Kidney epithelial cell (primary cell): Measurements from ENCODE around the gene FGD5. TPM values are rescaled to one million over a fixed set of nuclear protein-coding genes. Genes with fewer than 3 reads are reported as not detected.

ENCODE experiments used
- DNase-seq: peaks from one replicate; pipeline ENCODE4 v3.0.0-alpha.2; 2010; ENCODE audit warnings: low read depth
- H3K27me3 ChIP-seq: 2 replicates; pipeline ENCODE4 v1.6.0; 2011; ENCODE audit warnings: low read length; ENCODE audit not compliant: control insufficient read depth, insufficient read depth
- H3K36me3 ChIP-seq: 2 replicates; pipeline ENCODE4 v1.5.1; 2011; ENCODE audit warnings: low read length; ENCODE audit not compliant: control insufficient read depth, insufficient read depth
- H3K4me3 ChIP-seq: 2 replicates; pipeline ENCODE4 v1.5.1; 2011; ENCODE audit warnings: low read depth, mild to moderate bottlenecking, control low read depth, low read length
- total RNA-seq: library from RNA; depleted of rRNA; stranded (reverse); fragments of >200 nt; gene quantifications from 2 replicates; pipeline ENCODE4 v1.2.3, GENCODE V29; 2015
- TF ChIP-seq, protein P1 (sequence below): IDR thresholded peaks from 2 replicates; pipeline ENCODE4 v1.5.1; 2011; ENCODE audit warnings: mild to moderate bottlenecking, moderate library complexity, low read length, control low read depth, inconsistent platforms; ENCODE audit not compliant: insufficient read depth, poor library complexity, severe bottlenecking

FGD5 gene
- total RNA-seq, 1 donor from 2014 or later = 1.4 TPM

DNA sequence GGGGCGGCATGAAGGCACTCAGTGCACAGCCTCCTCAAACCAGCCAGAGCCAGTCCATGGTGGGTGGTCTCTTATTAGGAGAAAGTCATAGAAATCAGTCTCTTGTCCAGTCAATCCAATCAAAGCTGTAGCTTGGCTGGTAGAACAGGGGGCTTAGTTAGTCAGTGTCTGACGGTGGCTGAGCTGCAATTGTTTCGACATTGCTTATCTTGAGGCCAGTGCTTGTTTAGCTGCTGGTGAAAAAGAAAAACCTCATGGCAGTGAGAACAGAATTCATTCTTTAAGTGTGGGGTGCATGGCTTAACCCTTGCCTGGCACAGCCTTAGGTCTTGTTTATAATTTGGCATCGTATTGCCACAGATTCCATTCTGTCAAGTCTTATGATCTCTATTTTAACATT lies 53.9 kb downstream of the FGD5 start:
- TF ChIP-seq, protein P1, sequence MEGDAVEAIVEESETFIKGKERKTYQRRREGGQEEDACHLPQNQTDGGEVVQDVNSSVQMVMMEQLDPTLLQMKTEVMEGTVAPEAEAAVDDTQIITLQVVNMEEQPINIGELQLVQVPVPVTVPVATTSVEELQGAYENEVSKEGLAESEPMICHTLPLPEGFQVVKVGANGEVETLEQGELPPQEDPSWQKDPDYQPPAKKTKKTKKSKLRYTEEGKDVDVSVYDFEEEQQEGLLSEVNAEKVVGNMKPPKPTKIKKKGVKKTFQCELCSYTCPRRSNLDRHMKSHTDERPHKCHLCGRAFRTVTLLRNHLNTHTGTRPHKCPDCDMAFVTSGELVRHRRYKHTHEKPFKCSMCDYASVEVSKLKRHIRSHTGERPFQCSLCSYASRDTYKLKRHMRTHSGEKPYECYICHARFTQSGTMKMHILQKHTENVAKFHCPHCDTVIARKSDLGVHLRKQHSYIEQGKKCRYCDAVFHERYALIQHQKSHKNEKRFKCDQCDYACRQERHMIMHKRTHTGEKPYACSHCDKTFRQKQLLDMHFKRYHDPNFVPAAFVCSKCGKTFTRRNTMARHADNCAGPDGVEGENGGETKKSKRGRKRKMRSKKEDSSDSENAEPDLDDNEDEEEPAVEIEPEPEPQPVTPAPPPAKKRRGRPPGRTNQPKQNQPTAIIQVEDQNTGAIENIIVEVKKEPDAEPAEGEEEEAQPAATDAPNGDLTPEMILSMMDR = no peak
- Histone ChIP-seq H3K27me3 (no peaks in the 10 kb centered on the region), H3K4me3 (no peak overlapping the region), H3K36me3 (no peaks in the 10 kb centered on the region)
- DNase-seq = no peak

DNA sequence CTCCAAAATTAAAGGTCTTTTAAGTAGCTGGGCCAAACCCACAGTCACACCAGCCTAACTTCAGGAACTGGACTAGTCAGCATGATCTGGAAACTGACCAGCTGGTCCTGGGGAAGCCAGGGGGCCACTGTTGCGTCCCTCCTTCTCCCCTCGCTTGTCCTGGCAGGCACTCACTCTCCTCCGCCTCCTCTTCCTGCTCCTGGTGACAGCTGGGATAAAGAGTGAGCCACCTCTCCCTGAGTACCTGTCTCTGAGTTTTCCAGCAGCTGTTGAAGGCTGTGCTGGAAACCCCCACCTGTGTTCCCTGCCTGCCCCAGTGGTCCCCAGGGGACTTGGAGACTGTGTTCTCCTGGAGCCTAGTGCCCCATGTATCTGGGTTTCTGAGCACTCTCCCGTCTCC lies 56.0 kb downstream of the FGD5 start:
- DNase-seq = no peak
- TF ChIP-seq, protein P1 = no peak
- no peaks in the 10 kb centered on the region for H3K36me3 ChIP-seq
- H3K27me3 ChIP-seq = no peaks in the 10 kb centered on the region
- H3K4me3 ChIP-seq = no peak overlapping the region

DNA sequence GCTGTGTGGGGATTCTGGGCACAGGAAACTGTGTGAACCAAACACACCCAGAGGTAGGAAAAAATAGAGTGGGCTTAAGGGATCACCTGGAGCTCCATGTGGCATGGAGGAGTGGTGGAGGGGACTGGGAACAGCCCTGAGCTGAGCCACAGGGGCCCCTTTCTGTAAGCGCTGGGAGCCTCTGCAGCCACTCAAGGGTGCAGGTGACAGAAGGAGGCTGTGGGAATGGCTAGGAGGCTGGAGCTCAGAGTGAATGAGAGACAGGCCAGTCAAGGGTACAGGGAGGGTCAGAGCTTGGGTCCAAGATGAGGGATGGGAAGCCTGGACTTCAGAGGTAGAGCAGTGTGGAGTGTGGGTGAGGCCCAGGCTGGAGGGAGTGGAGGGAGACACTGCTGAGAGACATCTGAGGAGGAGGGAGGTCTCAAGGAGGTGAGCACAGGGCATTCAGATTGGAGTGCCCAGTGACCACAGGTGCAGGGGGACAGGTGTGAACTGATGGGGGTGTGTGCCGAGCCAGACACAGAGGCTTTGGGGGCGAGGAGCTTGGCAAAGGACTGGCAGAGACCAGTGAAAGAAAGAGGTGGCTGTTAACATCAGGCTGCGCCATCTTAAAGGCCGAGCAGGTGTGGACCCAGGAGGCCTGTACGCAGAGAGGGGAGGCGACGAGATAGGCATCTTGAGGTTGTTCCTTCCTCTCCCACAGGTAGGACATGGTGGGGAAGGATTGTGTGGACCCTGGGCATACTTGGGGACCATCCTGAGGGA lies 56.8 kb downstream of the FGD5 start:
- Histone ChIP-seq H3K4me3 (no peak overlapping the region), H3K36me3 (no peaks in the 10 kb centered on the region), H3K27me3 (no peaks in the 10 kb centered on the region)
- TF ChIP-seq, protein P1 = no peak
- no peak for DNase-seq

DNA sequence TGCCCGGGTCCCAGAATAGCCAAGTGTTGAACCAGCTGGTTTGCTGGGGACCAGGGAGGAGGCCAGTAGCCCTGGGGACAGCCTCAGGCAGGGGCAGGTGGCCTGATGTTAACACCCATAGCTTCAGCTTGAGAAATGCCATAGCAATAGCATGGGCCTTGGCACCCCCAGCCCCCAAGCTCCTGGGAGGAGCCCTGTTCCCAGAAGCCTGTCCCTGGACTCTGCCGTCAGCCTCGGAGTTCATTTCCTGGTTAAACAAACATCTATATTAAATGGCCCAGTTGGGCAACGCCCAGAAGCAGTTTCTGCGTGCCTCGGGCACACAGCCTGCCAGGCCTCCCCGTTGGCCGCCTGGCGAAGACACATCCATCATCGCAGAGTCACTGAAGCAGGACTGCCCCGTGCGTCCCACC lies 58.2 kb downstream of the FGD5 start:
- H3K4me3 ChIP-seq = no peak overlapping the region
- TF ChIP-seq, protein P1 = no peak
- no peaks in the 10 kb centered on the region for H3K36me3 ChIP-seq
- no peaks in the 10 kb centered on the region for H3K27me3 ChIP-seq
- peak; percentile 0 for DNase-seq

DNA sequence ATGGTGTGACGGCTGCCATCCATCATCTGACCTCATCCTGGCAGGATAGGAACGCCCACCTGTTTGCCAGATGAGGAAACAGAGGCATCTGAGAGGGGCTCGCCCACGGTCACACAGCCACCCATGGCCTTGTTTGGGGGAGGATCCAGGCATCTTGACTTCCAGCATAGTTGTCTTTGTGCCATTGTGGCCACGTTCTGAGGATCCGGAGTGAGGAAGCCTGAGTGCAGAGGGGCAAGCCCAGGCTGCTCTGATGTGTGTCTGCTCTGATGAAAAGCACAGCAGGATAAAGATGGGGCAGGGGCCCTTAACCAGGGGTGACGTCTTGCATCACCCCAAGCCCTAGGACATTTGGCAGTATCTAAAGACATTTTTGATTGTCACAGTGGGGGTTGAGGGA lies 58.7 kb downstream of the FGD5 start:
- TF ChIP-seq, protein P1 = no peak
- H3K4me3 ChIP-seq = no peak overlapping the region
- H3K27me3 ChIP-seq = no peaks in the 10 kb centered on the region
- no peaks in the 10 kb centered on the region for H3K36me3 ChIP-seq
- no peak for DNase-seq
